H9 (cell line): ENCODE results near the gene ANO10. TPM values are rescaled to one million over a fixed set of nuclear protein-coding genes. Genes with fewer than 3 reads are reported as not detected.

Experiments used
- DNase-seq: peaks from one replicate; pipeline ENCODE4 v3.0.0-alpha.2; 2017
- H2AFZ ChIP-seq: one replicate; pipeline ENCODE4 v1.6.1; 2013; ENCODE audit warnings: mild to moderate bottlenecking, low read length, control low read depth, moderate library complexity
- H2AK5ac ChIP-seq: 2 replicates; pipeline ENCODE4 v1.6.1; 2013; ENCODE audit warnings: low read length, control low read depth, mixed read lengths; ENCODE audit not compliant: insufficient read length
- H2BK120ac ChIP-seq: one replicate; pipeline ENCODE4 v1.6.1; 2013; ENCODE audit warnings: low read depth, mild to moderate bottlenecking, low read length, control low read depth, inconsistent platforms; ENCODE audit not compliant: poor library complexity, severe bottlenecking
- H2BK12ac ChIP-seq: 2 replicates; pipeline ENCODE4 v1.6.1; 2013; ENCODE audit warnings: low read length, control low read depth, mixed read lengths, low read depth; ENCODE audit not compliant: insufficient read length
- H2BK15ac ChIP-seq: 2 replicates; pipeline ENCODE4 v1.6.1; 2013; ENCODE audit warnings: low read depth, low read length, control low read depth
- H2BK20ac ChIP-seq: one replicate; pipeline ENCODE4 v1.6.1; 2013; ENCODE audit warnings: low read depth, mild to moderate bottlenecking, low read length, control low read depth, inconsistent platforms; ENCODE audit not compliant: poor library complexity, severe bottlenecking
- H2BK5ac ChIP-seq: 2 replicates; pipeline ENCODE4 v1.6.1; 2013; ENCODE audit warnings: low read length, control low read depth, mixed read lengths; ENCODE audit not compliant: insufficient read length
- H3K14ac ChIP-seq: 2 replicates; pipeline ENCODE4 v1.6.1; 2013; ENCODE audit warnings: low read length, control low read depth; ENCODE audit not compliant: insufficient read depth
- H3K18ac ChIP-seq: 2 replicates; pipeline ENCODE4 v1.6.1; 2013; ENCODE audit warnings: low read depth, mild to moderate bottlenecking, mixed read lengths, low read length, control low read depth; ENCODE audit not compliant: insufficient read length
- H3K23ac ChIP-seq: 2 replicates; pipeline ENCODE4 v1.6.1; 2013; ENCODE audit warnings: low read length, control low read depth, mixed read lengths, low read depth; ENCODE audit not compliant: insufficient read length
- H3K23me2 ChIP-seq: 2 replicates; pipeline ENCODE4 v1.6.1; 2013; ENCODE audit warnings: low read depth, mild to moderate bottlenecking, mixed read lengths, low read length, control low read depth; ENCODE audit not compliant: insufficient read length, poor library complexity, severe bottlenecking
- H3K27ac ChIP-seq: 2 replicates; pipeline ENCODE4 v1.5.1; 2013; ENCODE audit warnings: low read length, control low read depth, mixed read lengths, low read depth; ENCODE audit not compliant: insufficient read length
- H3K27me3 ChIP-seq: 2 replicates; pipeline ENCODE4 v1.6.1; 2013; ENCODE audit warnings: low read length, control low read depth, inconsistent platforms; ENCODE audit not compliant: insufficient read depth
- H3K4ac ChIP-seq: 2 replicates; pipeline ENCODE4 v1.6.1; 2013; ENCODE audit warnings: low read depth, mild to moderate bottlenecking, control low read depth, inconsistent platforms, low read length, moderate library complexity
- H3K4me1 ChIP-seq: 2 replicates; pipeline ENCODE4 v1.6.1; 2013; ENCODE audit warnings: low read length, control low read depth, inconsistent platforms; ENCODE audit not compliant: insufficient read depth
- H3K4me2 ChIP-seq: 2 replicates; pipeline ENCODE4 v1.6.1; 2013; ENCODE audit warnings: low read length, control low read depth, mixed read lengths; ENCODE audit not compliant: insufficient read length, insufficient read depth
- H3K56ac ChIP-seq: 2 replicates; pipeline ENCODE4 v1.6.1; 2013; ENCODE audit warnings: low read depth, mild to moderate bottlenecking, mixed read lengths, low read length, control low read depth; ENCODE audit not compliant: insufficient read length
- H3K79me1 ChIP-seq: 2 replicates; pipeline ENCODE4 v1.6.1; 2013; ENCODE audit warnings: low read depth, mild to moderate bottlenecking, moderate library complexity, low read length, control low read depth, inconsistent platforms; ENCODE audit not compliant: insufficient read depth, poor library complexity, severe bottlenecking
- H3K79me2 ChIP-seq: 2 replicates; pipeline ENCODE4 v1.6.1; 2013; ENCODE audit warnings: low read length, control low read depth, inconsistent platforms; ENCODE audit not compliant: insufficient read depth
- H3K9ac ChIP-seq: 2 replicates; pipeline ENCODE4 v1.6.1; 2013; ENCODE audit warnings: low read length, control low read depth, mixed read lengths; ENCODE audit not compliant: insufficient read length; ENCODE audit errors: extremely low read depth
- H3K9me3 ChIP-seq: one replicate; pipeline ENCODE4 v1.6.1; 2013; ENCODE audit warnings: low read depth, low read length, inconsistent platforms; ENCODE audit not compliant: control insufficient read depth
- H3T11ph ChIP-seq: one replicate; pipeline ENCODE4 v1.6.1; 2013; ENCODE audit warnings: mild to moderate bottlenecking, low read length, control low read depth, inconsistent platforms
- H4K20me1 ChIP-seq: one replicate; pipeline ENCODE4 v1.6.1; 2013; ENCODE audit not compliant: control insufficient read depth, insufficient read length, insufficient read depth
- H4K5ac ChIP-seq: 2 replicates; pipeline ENCODE4 v1.6.1; 2013; ENCODE audit warnings: low read depth, mild to moderate bottlenecking, mixed read lengths, low read length, control low read depth; ENCODE audit not compliant: insufficient read length
- H4K8ac ChIP-seq: replicated peaks from 2 replicates; pipeline ENCODE4 v1.6.1; 2013; ENCODE audit warnings: low read length, control low read depth, mixed read lengths, low read depth; ENCODE audit not compliant: insufficient read length
- H4K91ac ChIP-seq: 2 replicates; pipeline ENCODE4 v1.6.1; 2013; ENCODE audit warnings: low read depth, mild to moderate bottlenecking, moderate library complexity, mixed read lengths, low read length, control low read depth; ENCODE audit not compliant: insufficient read length
- H3K27ac Mint-ChIP-seq, 3 experiments: 2 replicates in 2 of 3; 3 replicates in 1 of 3; pipeline ENCODE4 v1.8.0; 2020 to 2021; ENCODE audit warnings: mixed read lengths in 3 of 3, mild to moderate bottlenecking in 1 of 3, moderate library complexity in 1 of 3
- H3K27me3 Mint-ChIP-seq: 2 replicates; pipeline ENCODE4 v1.8.0; 2021; ENCODE audit warnings: low read depth, mild to moderate bottlenecking, moderate library complexity, mixed read lengths
- H3K36me3 Mint-ChIP-seq, 3 experiments: 2 replicates in 2 of 3; 3 replicates in 1 of 3; pipeline ENCODE4 v1.8.0; 2020 to 2021; ENCODE audit warnings: low read depth in 3 of 3, mixed read lengths in 3 of 3; ENCODE audit not compliant: insufficient read depth in 1 of 3
- H3K4me1 Mint-ChIP-seq, 2 experiments: 2 replicates each; pipeline ENCODE4 v1.8.0; 2020; ENCODE audit warnings: mixed read lengths in 2 of 2
- H3K4me3 Mint-ChIP-seq, 2 experiments: 2 replicates in 1 of 2; 3 replicates in 1 of 2; pipeline ENCODE4 v1.8.0; 2020 to 2021; ENCODE audit warnings: mild to moderate bottlenecking in 2 of 2, mixed read lengths in 2 of 2, moderate library complexity in 1 of 2
- H3K9me3 Mint-ChIP-seq, 2 experiments: 2 replicates in 1 of 2; 3 replicates in 1 of 2; pipeline ENCODE4 v1.8.0; 2020; ENCODE audit warnings: mild to moderate bottlenecking in 2 of 2, mixed read lengths in 2 of 2, moderate library complexity in 1 of 2
- WGBS: extraction: QIAGEN DNeasy Blood & Tissue Kit; methylation state at CpG from one replicate; pipeline ENCODE4 v1.1.7; 2013; ENCODE audit warnings: missing lambda C conversion rate, low lambda C conversion rate, mixed read lengths; ENCODE audit not compliant: insufficient read length; ENCODE audit errors: extremely low coverage; 5-methylcytosine and 5-hydroxymethylcytosine counted together
- total RNA-seq: library from RNA; stranded (reverse); gene quantifications from 2 replicates; pipeline ENCODE4 v1.2.1, GENCODE V29; 2021
- TF ChIP-seq, protein P1 (sequence below): fragments of 200-600 bp; sonication (generic); conservative IDR thresholded peaks from 3 replicates; pipeline ENCODE4 v1.8.0; 2021; ENCODE audit warnings: antibody characterized with exemption, mild to moderate bottlenecking

The ANO10 gene
- total RNA-seq, 1 experiment from 2014 or later, result 38.7 TPM

DNA sequence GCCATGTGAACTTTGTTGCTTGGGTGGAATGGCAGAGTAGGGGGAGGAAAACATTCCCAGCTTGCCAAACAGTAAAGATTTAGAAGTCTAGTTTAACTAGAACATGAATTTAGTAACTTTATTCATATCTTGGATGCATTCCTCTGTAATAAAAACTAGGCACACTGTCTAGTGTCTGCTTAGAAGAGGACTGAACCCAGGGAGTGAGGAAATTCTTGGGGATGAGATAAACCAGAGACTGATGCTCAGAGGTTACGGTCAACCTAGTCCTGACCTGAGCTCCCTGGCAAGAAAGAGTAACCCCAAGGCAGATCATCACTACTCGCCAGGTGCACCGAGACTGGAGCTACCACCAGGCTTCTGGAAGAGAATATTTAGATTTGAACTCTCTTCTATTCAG is 277.3 kb downstream of the ANO10 start:
- Histone ChIP-seq H3K9me3 (no peaks in the 10 kb centered on the region), H3K4ac (no peak overlapping the region), H3K27me3 (no peaks in the 10 kb centered on the region), H2BK5ac (no peak overlapping the region), H2BK12ac (no peak overlapping the region), H4K20me1 (no peaks in the 10 kb centered on the region), H3K14ac (no peak overlapping the region), H3K23ac (no peak overlapping the region), H3K18ac (no peak overlapping the region), H2BK20ac (no peak overlapping the region), H3K4me2 (no peak overlapping the region), H3K79me2 (no peaks in the 10 kb centered on the region), H2AFZ (no peak overlapping the region), H3K79me1 (no peaks in the 10 kb centered on the region), H4K8ac (no peak overlapping the region), H3K23me2 (no peaks in the 10 kb centered on the region), H3T11ph (no peak overlapping the region), H3K27ac (no peak overlapping the region), H3K56ac (no peak overlapping the region), H2BK15ac (no peak overlapping the region), H4K5ac (no peak overlapping the region), H2AK5ac (no peak overlapping the region), H2BK120ac (no peak overlapping the region), H3K9ac (no peak overlapping the region), H3K4me1 (no peaks in the 10 kb centered on the region; the same call in 1 of the 2 replicates), H4K91ac (no peak overlapping the region)
- Mint-ChIP-seq H3K36me3 (peaks cover 25 to 67% (median 45%) of the 10 kb centered on the region in 3 experiments), H3K27ac (no peak overlapping the region), H3K9me3 (no peaks in the 10 kb centered on the region), H3K27me3 (no peaks in the 10 kb centered on the region), H3K4me3 (no peak overlapping the region), H3K4me1 (peaks cover 21 to 32% of the 10 kb centered on the region in 2 experiments)
- no CpG with 5 or more reads among the region's 3 CpGs for WGBS
- DNase-seq, result no peak
- TF ChIP-seq, protein P1, sequence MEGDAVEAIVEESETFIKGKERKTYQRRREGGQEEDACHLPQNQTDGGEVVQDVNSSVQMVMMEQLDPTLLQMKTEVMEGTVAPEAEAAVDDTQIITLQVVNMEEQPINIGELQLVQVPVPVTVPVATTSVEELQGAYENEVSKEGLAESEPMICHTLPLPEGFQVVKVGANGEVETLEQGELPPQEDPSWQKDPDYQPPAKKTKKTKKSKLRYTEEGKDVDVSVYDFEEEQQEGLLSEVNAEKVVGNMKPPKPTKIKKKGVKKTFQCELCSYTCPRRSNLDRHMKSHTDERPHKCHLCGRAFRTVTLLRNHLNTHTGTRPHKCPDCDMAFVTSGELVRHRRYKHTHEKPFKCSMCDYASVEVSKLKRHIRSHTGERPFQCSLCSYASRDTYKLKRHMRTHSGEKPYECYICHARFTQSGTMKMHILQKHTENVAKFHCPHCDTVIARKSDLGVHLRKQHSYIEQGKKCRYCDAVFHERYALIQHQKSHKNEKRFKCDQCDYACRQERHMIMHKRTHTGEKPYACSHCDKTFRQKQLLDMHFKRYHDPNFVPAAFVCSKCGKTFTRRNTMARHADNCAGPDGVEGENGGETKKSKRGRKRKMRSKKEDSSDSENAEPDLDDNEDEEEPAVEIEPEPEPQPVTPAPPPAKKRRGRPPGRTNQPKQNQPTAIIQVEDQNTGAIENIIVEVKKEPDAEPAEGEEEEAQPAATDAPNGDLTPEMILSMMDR, result no peak
